Stimulated activated CD4-positive, alpha-beta T cell treated with anti-CD3 and anti-CD28 coated beads, TNF-alpha, amount 100 ng/mL, for 1 hour (primary cell): Measurements from ENCODE around the gene ACRV1.

Source experiments
- DNase-seq, 3 donors: peaks; one replicate each; pipeline ENCODE4 v3.0.0-alpha.2; 2020; ENCODE audit warnings: low read depth in 3 of 3, low spot score in 1 of 3

Gene ACRV1

GRCh38 chr11:125662689-125663088, 18.0 kb downstream of the ACRV1 start:
- DNase-seq, result no peak

- DNase-seq, result no peak
Measured at GRCh38 chr11:125649465-125650166, 31.0 kb downstream of the ACRV1 start.

DNA sequence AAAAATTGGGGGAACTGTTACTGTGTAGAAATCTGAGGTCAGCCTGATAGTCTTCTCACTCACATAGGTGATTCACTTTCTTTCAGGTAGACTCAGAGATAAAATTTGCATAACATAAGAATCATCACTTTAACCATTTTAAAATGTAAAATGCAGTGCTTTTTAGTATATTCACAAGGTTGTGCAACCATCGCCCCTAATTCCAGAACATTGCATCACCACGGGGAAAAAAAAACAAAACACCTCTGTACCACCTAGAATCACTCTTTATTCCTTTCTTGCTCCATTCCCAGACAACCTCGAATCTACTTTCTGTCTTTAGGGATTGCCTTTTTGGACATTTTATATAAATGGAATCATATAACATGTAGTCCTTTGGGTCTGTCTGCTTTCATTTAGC, 34.8 kb downstream of the ACRV1 start:
- DNase-seq, result no peak

- no peak for DNase-seq
Measured at GRCh38 chr11:125638315-125638714, 42.3 kb downstream of the ACRV1 start.

GRCh38 chr11:125637840-125638239, 42.8 kb downstream of the ACRV1 start:
- no peak for DNase-seq

DNA sequence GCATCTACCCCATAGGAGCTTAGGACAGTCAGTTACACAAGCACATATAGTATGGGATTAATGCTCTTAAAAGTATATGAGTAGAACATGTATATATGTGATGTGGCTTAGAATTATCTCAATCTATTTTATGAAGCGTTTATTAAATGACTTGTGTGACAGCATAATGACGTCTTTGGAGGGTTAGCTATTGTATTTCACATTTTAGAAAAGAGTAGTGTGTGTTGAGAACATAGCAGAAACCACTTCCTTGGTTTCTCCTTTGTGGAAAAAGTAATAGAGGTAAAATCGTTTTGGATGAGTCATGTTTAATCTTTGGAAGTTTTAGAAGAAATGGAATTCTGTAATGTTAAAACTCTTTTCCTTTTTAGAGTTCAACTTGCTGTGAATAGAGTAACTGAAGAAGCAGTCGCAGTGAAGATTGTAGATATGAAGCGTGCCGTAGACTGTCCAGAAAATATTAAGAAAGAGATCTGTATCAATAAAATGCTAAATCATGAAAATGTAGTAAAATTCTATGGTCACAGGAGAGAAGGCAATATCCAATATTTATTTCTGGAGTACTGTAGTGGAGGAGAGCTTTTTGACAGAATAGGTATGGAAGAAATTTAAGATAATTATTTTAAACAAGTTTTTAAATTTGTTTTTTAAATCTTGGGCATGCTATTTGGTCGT, 53.3 kb downstream of the ACRV1 start:
- DNase-seq, result no peak

DNA sequence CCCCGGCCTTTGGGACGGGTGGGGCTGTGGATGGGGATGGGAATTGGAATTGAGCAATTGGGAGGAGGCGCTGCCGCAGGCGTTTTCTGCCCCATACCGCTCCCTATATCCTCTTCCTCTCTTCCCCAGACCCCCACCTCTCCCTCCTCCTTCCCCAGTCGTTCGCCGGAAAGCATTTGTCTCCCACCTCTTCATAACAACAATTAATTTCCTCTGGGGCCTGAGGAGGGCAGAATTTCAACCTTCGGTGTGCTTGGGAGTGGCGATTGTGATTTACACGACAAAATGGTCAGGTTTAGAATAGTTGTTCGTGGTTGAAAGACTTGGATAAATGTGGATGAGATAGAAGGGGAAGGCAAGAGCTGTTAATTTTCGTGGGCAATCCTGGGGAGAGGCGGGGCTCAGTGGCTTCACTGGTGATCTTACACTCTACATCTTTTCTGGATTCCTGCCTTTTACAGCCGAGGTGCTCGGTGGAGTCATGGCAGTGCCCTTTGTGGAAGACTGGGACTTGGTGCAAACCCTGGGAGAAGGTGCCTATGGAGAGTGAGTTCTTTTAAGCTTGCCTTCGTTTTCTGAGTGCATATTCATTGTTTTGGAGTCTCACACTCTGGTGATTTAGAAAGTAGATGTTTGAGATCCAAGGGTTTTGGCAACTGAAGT, 54.2 kb downstream of the ACRV1 start:
- DNase-seq, result peak in 1 of 3 donors; percentile 3

GRCh38 chr11:125625630-125626287, 54.9 kb downstream of the ACRV1 start:
- peak; percentile 38 to 82 (median 67) for DNase-seq

DNA sequence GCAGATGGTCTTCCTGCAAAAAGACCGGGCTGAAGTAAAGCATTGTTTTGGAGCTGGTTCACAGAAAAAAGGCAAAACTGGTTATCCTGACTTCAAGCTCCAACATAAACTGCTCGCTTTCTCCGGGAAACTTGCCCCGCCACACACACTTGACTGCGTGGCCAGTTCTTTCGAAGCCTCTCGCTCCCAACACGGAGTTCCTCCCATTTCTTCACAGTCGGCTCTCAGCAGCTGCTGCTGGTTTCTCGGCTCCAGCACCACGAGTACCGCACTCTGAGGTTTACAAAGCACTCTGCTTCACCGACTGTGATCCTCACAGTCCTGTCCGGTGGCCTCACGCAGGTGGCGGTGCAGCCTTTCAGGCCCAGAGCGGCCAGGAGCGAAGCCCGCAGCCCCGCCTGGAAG, 55.4 kb downstream of the ACRV1 start:
- no peak for DNase-seq

DNA sequence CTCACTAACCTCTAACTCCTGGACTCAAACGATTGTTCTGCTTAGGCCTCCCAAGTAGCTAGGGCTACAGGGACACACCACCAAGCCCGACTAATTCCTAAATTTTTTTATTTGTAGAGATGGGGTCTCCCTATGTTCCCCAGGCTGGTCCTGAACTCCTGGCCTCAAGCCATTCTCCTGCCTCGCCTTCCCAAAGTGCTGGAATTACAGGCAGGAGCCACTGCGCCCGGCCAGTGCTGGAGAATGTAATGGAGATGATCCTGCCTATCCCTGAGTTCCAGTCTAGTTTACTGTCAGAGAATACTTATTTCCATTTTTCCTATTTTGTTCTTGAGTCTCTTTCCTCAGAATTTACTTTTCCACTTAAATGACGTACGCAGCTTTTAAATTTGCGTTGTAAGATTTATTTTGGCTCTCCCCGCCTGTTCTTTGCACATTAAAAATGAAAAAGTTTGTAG, 55.9 kb downstream of the ACRV1 start, which contains the start of gene CHEK1:
TSS of gene CHEK1 (plus strand) at position 408 of the 458 bp plus-strand sequence. CDS start 1,606 bp downstream, outside the sequence.
- no peak for DNase-seq

DNA sequence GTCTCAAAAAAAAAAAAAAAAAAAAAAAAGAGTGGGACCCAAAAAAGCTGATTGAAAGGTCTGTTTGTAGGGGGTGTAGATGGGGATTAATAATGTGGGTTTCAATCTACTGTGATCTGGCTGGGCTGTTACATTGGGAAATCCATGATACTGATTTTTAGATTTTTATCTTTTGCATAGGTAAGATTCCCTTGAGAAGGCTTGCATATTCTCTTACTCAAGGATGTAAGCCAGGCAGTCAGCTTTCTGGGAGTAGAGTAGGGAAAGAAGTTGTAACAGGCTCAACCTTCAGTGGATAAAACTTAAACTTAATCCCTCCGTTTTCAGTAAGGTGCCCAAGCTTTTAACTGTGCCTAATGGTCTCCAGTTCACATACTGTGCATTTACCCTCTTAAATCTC, 57.6 kb downstream of the ACRV1 start:
- DNase-seq, result no peak

DNA sequence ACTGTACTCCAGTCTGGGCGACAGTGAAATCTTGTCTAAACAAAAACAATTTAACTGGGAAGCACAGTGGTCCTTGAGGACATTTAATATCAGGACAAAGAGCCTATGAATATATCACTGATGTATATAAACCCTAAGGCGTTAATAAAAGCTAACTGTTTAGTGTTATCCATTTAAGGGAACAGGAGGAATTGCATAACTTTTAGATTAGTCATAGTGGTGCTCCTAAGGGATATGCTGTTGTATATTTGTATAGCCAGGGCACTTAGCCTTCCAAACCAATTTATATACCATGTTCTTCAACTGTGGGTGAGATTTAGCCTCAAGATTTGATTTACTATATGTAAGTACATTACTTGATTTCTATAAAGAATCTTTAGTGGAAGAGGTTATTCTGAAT, 58.7 kb downstream of the ACRV1 start:
- DNase-seq, result no peak
